ENCODE results near the gene ITGB8.

Gene ITGB8

GRCh38 chr7:20310301-20310700 lies 20.4 kb upstream of the ITGB8 start:
- DNase-seq: no peak

GRCh38 chr7:20310963-20311742 lies 19.5 kb upstream of the ITGB8 start:
- peak; percentile 29 to 66 for DNase-seq

- no peak for DNase-seq
These were observed 19.0 kb upstream of the ITGB8 start for GRCh38 chr7:20311743-20312042.

- DNase-seq: peak in 1 of 2 experiments; percentile 25
These were observed 18.1 kb upstream of the ITGB8 start for GRCh38 chr7:20312562-20312961.

GRCh38 chr7:20313626-20314025 lies 17.1 kb upstream of the ITGB8 start:
- DNase-seq: no peak

- no peak for DNase-seq
These were observed 16.5 kb upstream of the ITGB8 start for GRCh38 chr7:20314198-20314597.

GRCh38 chr7:20316706-20317105 lies 14.0 kb upstream of the ITGB8 start:
- peak in 1 of 2 experiments; percentile 31 for DNase-seq

GRCh38 chr7:20317413-20317812 lies 13.3 kb upstream of the ITGB8 start:
- peak in 1 of 2 experiments; percentile 16 for DNase-seq

- DNase-seq: no peak
These were observed 11.8 kb upstream of the ITGB8 start for GRCh38 chr7:20318933-20319332.

- DNase-seq: no peak
These were observed 10.4 kb upstream of the ITGB8 start for GRCh38 chr7:20320322-20320721.

- no peak for DNase-seq
These were observed 9.9 kb upstream of the ITGB8 start for GRCh38 chr7:20320786-20321185.

GRCh38 chr7:20323595-20323994 lies 7.1 kb upstream of the ITGB8 start:
- no peak for DNase-seq

- DNase-seq: no peak
These were observed 4.4 kb upstream of the ITGB8 start for GRCh38 chr7:20326342-20326741.

GRCh38 chr7:20327055-20327454 lies 3.6 kb upstream of the ITGB8 start:
- DNase-seq: no peak

- DNase-seq: no peak
These were observed 2.7 kb upstream of the ITGB8 start for GRCh38 chr7:20328027-20328426.

- no peak for DNase-seq
These were observed 2.0 kb upstream of the ITGB8 start for GRCh38 chr7:20328692-20329091.

GRCh38 chr7:20329389-20330238 lies 1.1 kb upstream of the ITGB8 start:
- peak; percentile 70 to 84 for DNase-seq

GRCh38 chr7:20330928-20331909 lies 519 bp downstream of the ITGB8 start:
- peak; percentile 61 to 83 for DNase-seq

GRCh38 chr7:20331910-20332813 lies 1.5 kb downstream of the ITGB8 start:
- DNase-seq: no peak

- no peak for DNase-seq
These were observed 7.6 kb downstream of the ITGB8 start for GRCh38 chr7:20338285-20338684.

GRCh38 chr7:20340839-20341238 lies 10.1 kb downstream of the ITGB8 start:
- DNase-seq: no peak

GRCh38 chr7:20343205-20343604 lies 12.5 kb downstream of the ITGB8 start:
- DNase-seq: no peak
